ENCODE measurements around the gene STAU1.

STAU1 gene

GRCh38 chr20:49165611-49166010 is 22.5 kb downstream of the STAU1 start:
- Histone ChIP-seq H3K27ac (ENCODE audit: low read length) (no peak overlapping the region), H3K4me3 (ENCODE audit: low read length in 2 of 2) (no peak overlapping the region), H3K4me1 (ENCODE audit: control insufficient read depth, insufficient read depth, low read length) (peaks cover 13% of the 10 kb centered on the region), H3K27me3 (ENCODE audit: control insufficient read depth in 1 of 2, insufficient read depth in 2 of 2, low read length in 2 of 2) (no peaks in the 10 kb centered on the region), H3K36me3 (ENCODE audit: control insufficient read depth in 2 of 2, insufficient read depth in 2 of 2, low read length in 2 of 2) (peaks cover 6 to 11% of the 10 kb centered on the region in 2 donors), H3K9me3 (ENCODE audit: control insufficient read depth in 2 of 2, low read length in 2 of 2) (no peaks in the 10 kb centered on the region), H3K9ac (ENCODE audit: low read length in 2 of 2) (no peak overlapping the region)

GRCh38 chr20:49163696-49164095 is 24.4 kb downstream of the STAU1 start:
- Histone ChIP-seq H3K36me3 (ENCODE audit: control insufficient read depth in 2 of 2, insufficient read depth in 2 of 2, low read length in 2 of 2) (peaks cover 6 to 11% of the 10 kb centered on the region in 2 donors), H3K9ac (ENCODE audit: low read length in 2 of 2) (no peak overlapping the region), H3K4me3 (ENCODE audit: low read length in 2 of 2) (no peak overlapping the region), H3K27ac (ENCODE audit: low read length) (no peak overlapping the region), H3K9me3 (ENCODE audit: control insufficient read depth in 2 of 2, low read length in 2 of 2) (no peaks in the 10 kb centered on the region), H3K4me1 (ENCODE audit: control insufficient read depth, insufficient read depth, low read length) (peaks cover 13% of the 10 kb centered on the region), H3K27me3 (ENCODE audit: control insufficient read depth in 1 of 2, insufficient read depth in 2 of 2, low read length in 2 of 2) (no peaks in the 10 kb centered on the region)

- H3K27me3 ChIP-seq (ENCODE audit: control insufficient read depth in 1 of 2, insufficient read depth in 2 of 2, low read length in 2 of 2) = no peaks in the 10 kb centered on the region
- H3K4me1 ChIP-seq (ENCODE audit: control insufficient read depth, insufficient read depth, low read length) = no peaks in the 10 kb centered on the region
- H3K36me3 ChIP-seq (ENCODE audit: control insufficient read depth in 2 of 2, insufficient read depth in 2 of 2, low read length in 2 of 2) = peaks cover 6 to 11% of the 10 kb centered on the region in 2 donors
- H3K4me3 ChIP-seq (ENCODE audit: low read length in 2 of 2) = no peak overlapping the region
- no peak overlapping the region for H3K9ac ChIP-seq (ENCODE audit: low read length in 2 of 2)
- no peaks in the 10 kb centered on the region for H3K9me3 ChIP-seq (ENCODE audit: control insufficient read depth in 2 of 2, low read length in 2 of 2)
- H3K27ac ChIP-seq (ENCODE audit: low read length) = no peak overlapping the region
Observed at GRCh38 chr20:49161428-49162152, 26.5 kb downstream of the STAU1 start.

- Histone ChIP-seq H3K27ac (ENCODE audit: low read length) (no peak overlapping the region), H3K9me3 (ENCODE audit: control insufficient read depth in 2 of 2, low read length in 2 of 2) (no peaks in the 10 kb centered on the region), H3K4me1 (ENCODE audit: control insufficient read depth, insufficient read depth, low read length) (no peaks in the 10 kb centered on the region), H3K9ac (ENCODE audit: low read length in 2 of 2) (no peak overlapping the region), H3K4me3 (ENCODE audit: low read length in 2 of 2) (no peak overlapping the region), H3K27me3 (ENCODE audit: control insufficient read depth in 1 of 2, insufficient read depth in 2 of 2, low read length in 2 of 2) (no peaks in the 10 kb centered on the region), H3K36me3 (ENCODE audit: control insufficient read depth in 2 of 2, insufficient read depth in 2 of 2, low read length in 2 of 2) (peaks cover 4% of the 10 kb centered on the region in 2 donors)
Observed at GRCh38 chr20:49160057-49160929, 27.8 kb downstream of the STAU1 start.

GRCh38 chr20:49157146-49157545 is 31.0 kb downstream of the STAU1 start:
- H3K9ac ChIP-seq (ENCODE audit: low read length in 2 of 2) = no peak overlapping the region
- no peaks in the 10 kb centered on the region for H3K4me1 ChIP-seq (ENCODE audit: control insufficient read depth, insufficient read depth, low read length)
- no peak overlapping the region for H3K27ac ChIP-seq (ENCODE audit: low read length)
- peaks cover 4 to 6% of the 10 kb centered on the region in 2 donors for H3K36me3 ChIP-seq (ENCODE audit: control insufficient read depth in 2 of 2, insufficient read depth in 2 of 2, low read length in 2 of 2)
- H3K9me3 ChIP-seq (ENCODE audit: control insufficient read depth in 2 of 2, low read length in 2 of 2) = no peaks in the 10 kb centered on the region
- H3K27me3 ChIP-seq (ENCODE audit: control insufficient read depth in 1 of 2, insufficient read depth in 2 of 2, low read length in 2 of 2) = no peaks in the 10 kb centered on the region
- H3K4me3 ChIP-seq (ENCODE audit: low read length in 2 of 2) = no peak overlapping the region

GRCh38 chr20:49156481-49156880 is 31.7 kb downstream of the STAU1 start:
- Histone ChIP-seq H3K27me3 (ENCODE audit: control insufficient read depth in 1 of 2, insufficient read depth in 2 of 2, low read length in 2 of 2) (no peaks in the 10 kb centered on the region), H3K36me3 (ENCODE audit: control insufficient read depth in 2 of 2, insufficient read depth in 2 of 2, low read length in 2 of 2) (peaks cover 4 to 7% of the 10 kb centered on the region in 2 donors), H3K9me3 (ENCODE audit: control insufficient read depth in 2 of 2, low read length in 2 of 2) (no peaks in the 10 kb centered on the region), H3K4me1 (ENCODE audit: control insufficient read depth, insufficient read depth, low read length) (no peaks in the 10 kb centered on the region), H3K9ac (ENCODE audit: low read length in 2 of 2) (no peak overlapping the region), H3K27ac (ENCODE audit: low read length) (no peak overlapping the region), H3K4me3 (ENCODE audit: low read length in 2 of 2) (no peak overlapping the region)

- no peak overlapping the region for H3K4me3 ChIP-seq (ENCODE audit: low read length in 2 of 2)
- H3K9me3 ChIP-seq (ENCODE audit: control insufficient read depth in 2 of 2, low read length in 2 of 2) = no peaks in the 10 kb centered on the region
- H3K27me3 ChIP-seq (ENCODE audit: control insufficient read depth in 1 of 2, insufficient read depth in 2 of 2, low read length in 2 of 2) = no peaks in the 10 kb centered on the region
- H3K9ac ChIP-seq (ENCODE audit: low read length in 2 of 2) = no peak overlapping the region
- peaks cover 18 to 28% of the 10 kb centered on the region in 2 donors for H3K36me3 ChIP-seq (ENCODE audit: control insufficient read depth in 2 of 2, insufficient read depth in 2 of 2, low read length in 2 of 2)
- no peaks in the 10 kb centered on the region for H3K4me1 ChIP-seq (ENCODE audit: control insufficient read depth, insufficient read depth, low read length)
- H3K27ac ChIP-seq (ENCODE audit: low read length) = no peak overlapping the region
Observed at GRCh38 chr20:49151436-49151835, 36.7 kb downstream of the STAU1 start.

- Histone ChIP-seq H3K9me3 (ENCODE audit: control insufficient read depth in 2 of 2, low read length in 2 of 2) (no peaks in the 10 kb centered on the region), H3K9ac (ENCODE audit: low read length in 2 of 2) (no peak overlapping the region), H3K36me3 (ENCODE audit: control insufficient read depth in 2 of 2, insufficient read depth in 2 of 2, low read length in 2 of 2) (peaks cover 15 to 28% of the 10 kb centered on the region in 2 donors), H3K4me1 (ENCODE audit: control insufficient read depth, insufficient read depth, low read length) (no peaks in the 10 kb centered on the region), H3K27ac (ENCODE audit: low read length) (no peak overlapping the region), H3K27me3 (ENCODE audit: control insufficient read depth in 1 of 2, insufficient read depth in 2 of 2, low read length in 2 of 2) (no peaks in the 10 kb centered on the region), H3K4me3 (ENCODE audit: low read length in 2 of 2) (no peak overlapping the region)
Observed at GRCh38 chr20:49149281-49150045, 38.7 kb downstream of the STAU1 start.

- H3K27me3 ChIP-seq (ENCODE audit: control insufficient read depth in 1 of 2, insufficient read depth in 2 of 2, low read length in 2 of 2) = no peaks in the 10 kb centered on the region
- no peak overlapping the region for H3K9ac ChIP-seq (ENCODE audit: low read length in 2 of 2)
- no peaks in the 10 kb centered on the region for H3K9me3 ChIP-seq (ENCODE audit: control insufficient read depth in 2 of 2, low read length in 2 of 2)
- no peak overlapping the region for H3K4me3 ChIP-seq (ENCODE audit: low read length in 2 of 2)
- H3K4me1 ChIP-seq (ENCODE audit: control insufficient read depth, insufficient read depth, low read length) = no peaks in the 10 kb centered on the region
- no peak overlapping the region for H3K27ac ChIP-seq (ENCODE audit: low read length)
- peaks cover 15 to 28% of the 10 kb centered on the region in 2 donors for H3K36me3 ChIP-seq (ENCODE audit: control insufficient read depth in 2 of 2, insufficient read depth in 2 of 2, low read length in 2 of 2)
Observed at GRCh38 chr20:49148601-49149000, 39.5 kb downstream of the STAU1 start.

- no peaks in the 10 kb centered on the region for H3K27me3 ChIP-seq (ENCODE audit: control insufficient read depth in 1 of 2, insufficient read depth in 2 of 2, low read length in 2 of 2)
- no peak overlapping the region for H3K4me3 ChIP-seq (ENCODE audit: low read length in 2 of 2)
- no peaks in the 10 kb centered on the region for H3K9me3 ChIP-seq (ENCODE audit: control insufficient read depth in 2 of 2, low read length in 2 of 2)
- H3K27ac ChIP-seq (ENCODE audit: low read length) = no peak overlapping the region
- peaks cover 15 to 26% of the 10 kb centered on the region in 2 donors for H3K36me3 ChIP-seq (ENCODE audit: control insufficient read depth in 2 of 2, insufficient read depth in 2 of 2, low read length in 2 of 2)
- no peak overlapping the region for H3K9ac ChIP-seq (ENCODE audit: low read length in 2 of 2)
- no peaks in the 10 kb centered on the region for H3K4me1 ChIP-seq (ENCODE audit: control insufficient read depth, insufficient read depth, low read length)
Observed at GRCh38 chr20:49147296-49147695, 40.8 kb downstream of the STAU1 start.
